ENCODE results near the gene COX20.

The COX20 gene

GRCh38 chr1:244807138-244807537 lies 28.3 kb upstream of the COX20 start:
- Histone ChIP-seq H3K9ac (no peak overlapping the region), H3K36me3 (ENCODE audit: control insufficient read depth, insufficient read depth, low read length) (no peaks in the 10 kb centered on the region), H3K9me3 (ENCODE audit: control insufficient read depth, low read length) (no peaks in the 10 kb centered on the region), H3K27ac (no peak overlapping the region), H3K27me3 (ENCODE audit: control insufficient read depth, insufficient read depth, low read length) (no peaks in the 10 kb centered on the region), H2AFZ (no peak overlapping the region), H3K4me3 (ENCODE audit: low read depth, low read length) (no peak overlapping the region), H3K4me2 (ENCODE audit: low read length) (no peak overlapping the region), H3K79me2 (no peaks in the 10 kb centered on the region), H3K4me1 (no peaks in the 10 kb centered on the region)
- no peak for TF ChIP-seq CTCF (IDR thresholded peaks at IDR 0.05)

- H3K9ac ChIP-seq, result no peak overlapping the region
- H3K4me3 ChIP-seq (ENCODE audit: low read depth, low read length), result no peak overlapping the region
- H3K79me2 ChIP-seq, result no peaks in the 10 kb centered on the region
- H3K27ac ChIP-seq, result no peak overlapping the region
- no peak for TF ChIP-seq CTCF (IDR thresholded peaks at IDR 0.05)
- no peaks in the 10 kb centered on the region for H3K4me1 ChIP-seq
- H3K36me3 ChIP-seq (ENCODE audit: control insufficient read depth, insufficient read depth, low read length), result no peaks in the 10 kb centered on the region
- no peaks in the 10 kb centered on the region for H3K9me3 ChIP-seq (ENCODE audit: control insufficient read depth, low read length)
- no peaks in the 10 kb centered on the region for H3K27me3 ChIP-seq (ENCODE audit: control insufficient read depth, insufficient read depth, low read length)
- no peak overlapping the region for H2AFZ ChIP-seq
- H3K4me2 ChIP-seq (ENCODE audit: low read length), result no peak overlapping the region
Measured at GRCh38 chr1:244810221-244810620, 25.2 kb upstream of the COX20 start.

- no peak overlapping the region for H3K4me3 ChIP-seq (ENCODE audit: low read depth, low read length)
- H3K9ac ChIP-seq, result no peak overlapping the region
- H3K9me3 ChIP-seq (ENCODE audit: control insufficient read depth, low read length), result no peaks in the 10 kb centered on the region
- no peak overlapping the region for H3K27ac ChIP-seq
- no peaks in the 10 kb centered on the region for H3K79me2 ChIP-seq
- no peaks in the 10 kb centered on the region for H3K4me1 ChIP-seq
- H3K36me3 ChIP-seq (ENCODE audit: control insufficient read depth, insufficient read depth, low read length), result no peaks in the 10 kb centered on the region
- H3K27me3 ChIP-seq (ENCODE audit: control insufficient read depth, insufficient read depth, low read length), result no peaks in the 10 kb centered on the region
- TF ChIP-seq CTCF (IDR thresholded peaks at IDR 0.05), result no peak
- no peak overlapping the region for H3K4me2 ChIP-seq (ENCODE audit: low read length)
- H2AFZ ChIP-seq, result no peak overlapping the region
Measured at GRCh38 chr1:244813327-244813726, 22.1 kb upstream of the COX20 start.

GRCh38 chr1:244815600-244816099 lies 19.8 kb upstream of the COX20 start:
- H3K4me1 ChIP-seq, result no peaks in the 10 kb centered on the region
- no peak overlapping the region for H3K27ac ChIP-seq
- no peaks in the 10 kb centered on the region for H3K36me3 ChIP-seq (ENCODE audit: control insufficient read depth, insufficient read depth, low read length)
- no peaks in the 10 kb centered on the region for H3K79me2 ChIP-seq
- H3K9ac ChIP-seq, result no peak overlapping the region
- no peaks in the 10 kb centered on the region for H3K9me3 ChIP-seq (ENCODE audit: control insufficient read depth, low read length)
- H2AFZ ChIP-seq, result no peak overlapping the region
- TF ChIP-seq CTCF (IDR thresholded peaks at IDR 0.05), result no peak
- H3K27me3 ChIP-seq (ENCODE audit: control insufficient read depth, insufficient read depth, low read length), result no peaks in the 10 kb centered on the region
- H3K4me3 ChIP-seq (ENCODE audit: low read depth, low read length), result no peak overlapping the region
- no peak overlapping the region for H3K4me2 ChIP-seq (ENCODE audit: low read length)

GRCh38 chr1:244817415-244817894 lies 18.0 kb upstream of the COX20 start:
- Histone ChIP-seq H3K36me3 (ENCODE audit: control insufficient read depth, insufficient read depth, low read length) (no peaks in the 10 kb centered on the region), H3K4me1 (no peaks in the 10 kb centered on the region), H3K4me2 (ENCODE audit: low read length) (no peak overlapping the region), H3K9ac (no peak overlapping the region), H3K27ac (no peak overlapping the region), H3K4me3 (ENCODE audit: low read depth, low read length) (no peak overlapping the region), H3K79me2 (no peaks in the 10 kb centered on the region), H3K9me3 (ENCODE audit: control insufficient read depth, low read length) (no peaks in the 10 kb centered on the region), H3K27me3 (ENCODE audit: control insufficient read depth, insufficient read depth, low read length) (no peaks in the 10 kb centered on the region), H2AFZ (no peak overlapping the region)
- TF ChIP-seq CTCF (IDR thresholded peaks at IDR 0.05), result no peak

Measured in parathyroid adenoma (tissue), 2 donors.